K562 (cell line): ENCODE measurements around the gene CHST8. TPM values are rescaled to one million over a fixed set of nuclear protein-coding genes. Genes with fewer than 3 reads are reported as not detected.

Source experiments
- ATAC-seq: fragments of 200-7000 bp; cut with Tn5 transposase; 3 replicates; pipeline ENCODE4 v1.9.1; 2020; ENCODE audit warnings: moderate library complexity
- BruUV-seq: library from RNA; stranded (reverse); fragments of 400-500 nt; replicated peaks from 2 replicates; lab custom pipeline; 2021; lab: Mats Ljungman, UMichigan
- CTCF ChIA-PET: fragments of 300-600 bp; formaldehyde crosslinking; extraction: SDS; loops from one replicate; lab custom pipeline; 2021; ENCODE audit warnings: low intra/inter-chr PET ratio; lab: Yijun Ruan, JAX
- POLR2A ChIA-PET: fragments of 300-600, 350-650 bp; sonication (Branson Sonifier 250); formaldehyde crosslinking; extraction: SDS; loops from one replicate; lab custom pipeline; 2021; ENCODE audit warnings: antibody characterized with exemption, inconsistent platforms; lab: Yijun Ruan, JAX
- DNase-seq, 4 experiments: peaks; one replicate each; pipeline versions ENCODE4 v3.0.0 to v3.0.0-alpha.2; 2011 to 2018; ENCODE audit warnings: low spot score in 3 of 4, mixed read lengths in 3 of 4; ENCODE audit errors: extremely low read depth in 1 of 4
- FAIRE-seq: peaks from 2 replicates; lab custom pipeline; 2011; peaks lifted over from hg19 to GRCh38; lab: Jason Lieb, UNC
- H2AFZ ChIP-seq: 2 replicates; pipeline ENCODE4 v1.6.0; 2011; ENCODE audit warnings: low read depth, low read length, control low read depth, inconsistent platforms
- H3K27ac ChIP-seq: fragments of 200-600 bp; 3 replicates; pipeline ENCODE4 v1.8.0; 2011; ENCODE audit warnings: low read depth, mild to moderate bottlenecking, control low read depth, inconsistent platforms, low read length, moderate library complexity, mixed read lengths; ENCODE audit errors: extremely low read depth
- H3K27me3 ChIP-seq, 2 experiments: fragments of 300-600 bp in 1 of 2; 2 replicates in 1 of 2; 3 replicates in 1 of 2; pipeline versions ENCODE4 v1.6.0 to v1.8.0; 2011; ENCODE audit warnings: inconsistent platforms in 2 of 2, low read length in 2 of 2, mild to moderate bottlenecking in 1 of 2, mixed read lengths in 1 of 2, moderate library complexity in 1 of 2; ENCODE audit not compliant: control insufficient read depth in 2 of 2, insufficient read depth in 2 of 2
- H3K36me3 ChIP-seq: fragments of 300-600 bp; 3 replicates; pipeline ENCODE4 v1.8.0; 2011; ENCODE audit warnings: mild to moderate bottlenecking, low read length, inconsistent platforms; ENCODE audit not compliant: control insufficient read depth, insufficient read depth
- H3K4me1 ChIP-seq, 2 experiments: fragments of 200-600 bp in 1 of 2; replicated peaks in 1 of 2; 2 replicates in 1 of 2; 3 replicates in 1 of 2; pipeline versions ENCODE4 v1.5.1 to v1.8.0; 2011; ENCODE audit warnings: inconsistent platforms in 2 of 2, low read length in 2 of 2, mild to moderate bottlenecking in 1 of 2, mixed read lengths in 1 of 2, moderate library complexity in 1 of 2; ENCODE audit not compliant: control insufficient read depth in 2 of 2, insufficient read depth in 2 of 2
- H3K4me2 ChIP-seq: 2 replicates; pipeline ENCODE4 v1.6.1; 2011; ENCODE audit warnings: low read length, control low read depth, inconsistent platforms, mixed read lengths; ENCODE audit not compliant: insufficient read depth
- H3K4me3 ChIP-seq: fragments of 200-600 bp; sonication (generic), shearing (Covaris generic); 2 replicates; pipeline ENCODE4 v1.5.1; 2016; ENCODE audit warnings: control low read depth, inconsistent platforms
- H3K79me2 ChIP-seq: fragments of 200-600 bp; 3 replicates; pipeline ENCODE4 v1.8.0; 2011; ENCODE audit warnings: low read length, inconsistent platforms; ENCODE audit not compliant: control insufficient read depth, insufficient read depth
- H3K9ac ChIP-seq, 2 experiments: 2 replicates each; pipeline versions ENCODE4 v1.6.0 to v1.6.1; 2011; ENCODE audit warnings: low read depth in 2 of 2, low read length in 2 of 2, control low read depth in 1 of 2, inconsistent platforms in 1 of 2, mild to moderate bottlenecking in 1 of 2, mixed read lengths in 1 of 2; ENCODE audit not compliant: insufficient read depth in 1 of 2
- H3K9me1 ChIP-seq: one replicate; pipeline ENCODE4 v1.6.0; 2011; ENCODE audit warnings: inconsistent platforms, mild to moderate bottlenecking, low read length, moderate library complexity; ENCODE audit not compliant: control insufficient read depth, insufficient read depth
- H3K9me3 ChIP-seq: replicated peaks from 2 replicates; pipeline ENCODE4 v1.5.1; 2011; ENCODE audit warnings: low read depth, low read length, inconsistent platforms; ENCODE audit not compliant: control insufficient read depth, insufficient read depth
- H4K20me1 ChIP-seq: replicated peaks from 2 replicates; pipeline ENCODE4 v1.6.1; 2011; ENCODE audit warnings: low read length, inconsistent platforms, mixed read lengths; ENCODE audit not compliant: control insufficient read depth, insufficient read depth
- ATF7 ChIP-seq: fragments of 450-650 bp; IDR thresholded peaks from 2 replicates; pipeline ENCODE4 v1.7.1; 2014; ENCODE audit warnings: mild to moderate bottlenecking, moderate library complexity
- CBX3 ChIP-seq, 2 experiments: IDR thresholded peaks; 1 replicate in 1 of 2; 2 replicates in 1 of 2; pipeline ENCODE4 v1.6.1; 2012; ENCODE audit warnings: inconsistent platforms in 2 of 2, low read length in 2 of 2, borderline replicate concordance in 1 of 2, control low read depth in 1 of 2
- DEAF1 ChIP-seq: fragments of 450-650 bp; formaldehyde crosslinking; IDR thresholded peaks from 2 replicates; pipeline ENCODE4 v1.4.0; 2020; ENCODE audit warnings: mild to moderate bottlenecking, moderate library complexity
- ESRRA ChIP-seq: fragments of 450-650 bp; IDR thresholded peaks from 2 replicates; pipeline ENCODE4 v1.6.1; 2014; ENCODE audit warnings: low read depth, mild to moderate bottlenecking, moderate library complexity, borderline replicate concordance
- RAD21 ChIP-seq, 2 experiments: fragments of 250-450 bp in 1 of 2; fragments of 450-650 bp in 1 of 2; sonication (Bioruptor Pico) in 1 of 2; formaldehyde crosslinking in 1 of 2; IDR thresholded peaks in 1 of 2; conservative IDR thresholded peaks in 1 of 2; 2 replicates each; pipeline versions ENCODE4 v1.4.0 to v1.8.0; 2020 to 2022; ENCODE audit warnings: mild to moderate bottlenecking in 2 of 2, moderate library complexity in 1 of 2
- RBM34 ChIP-seq: fragments of 200-400 bp; formaldehyde crosslinking; IDR thresholded peaks from 2 replicates; pipeline ENCODE4 v1.6.1; 2018; ENCODE audit warnings: low read length, borderline replicate concordance; ENCODE audit not compliant: insufficient read depth
- TFAP4 ChIP-seq: sonication (generic); formaldehyde crosslinking; IDR thresholded peaks from 2 replicates; pipeline ENCODE4 v1.8.0; 2022; ENCODE audit warnings: missing genetic modification reagents, mild to moderate bottlenecking, moderate library complexity, borderline replicate concordance
- VEZF1 ChIP-seq: fragments of 200-800 bp; sonication (Bioruptor generic); IDR thresholded peaks from 2 replicates; pipeline ENCODE4 v1.6.1; 2017; ENCODE audit warnings: missing genetic modification characterization, missing compliant biosample characterization
- XRCC5 ChIP-seq: fragments of 200-400 bp; formaldehyde crosslinking; IDR thresholded peaks from 2 replicates; pipeline ENCODE4 v1.6.1; 2017; ENCODE audit warnings: low read depth, mild to moderate bottlenecking, low read length
- ZNF324 ChIP-seq: fragments of 250-450 bp; sonication (Bioruptor Pico); IDR thresholded peaks from 2 replicates; pipeline ENCODE4 v1.4.0; 2020; ENCODE audit warnings: mild to moderate bottlenecking
- ZNF384 ChIP-seq: IDR thresholded peaks from 2 replicates; pipeline ENCODE4 v1.6.1; 2012; ENCODE audit warnings: low read depth, low read length, improper control_type of control experiment
- WGBS: fragments of 100-300 bp; shearing (Covaris generic); methylation state at CpG from one replicate; pipeline ENCODE4 v1.1.6; 2016; ENCODE audit warnings: low coverage, mixed read lengths; ENCODE audit not compliant: insufficient coverage; ENCODE audit errors: missing lambda C conversion rate; 5-methylcytosine and 5-hydroxymethylcytosine counted together
- in situ Hi-C: fragments of 300-500 bp; cut with MboI; formaldehyde crosslinking; loops from 4 replicates; pipeline ENCODE4 v1.15.0; 2018; ENCODE audit warnings: inconsistent platforms, mixed read lengths
- intact Hi-C: fragments of 100-400 bp; cut with micrococcal nuclease; formaldehyde crosslinking; loops from 2 replicates; pipeline ENCODE4 v1.14.2; 2022
- polyA plus RNA-seq, 8 experiments: library from polyadenylated mRNA; depleted of rRNA in 4 of 8; stranded (reverse) in 5 of 8; unstranded in 3 of 8; fragments of >200 nt; fragmentation: Nextera tagmentation in 2 of 8; fragmentation: Illumina TruSeq in 1 of 8; extraction: Ambion mirVana in 2 of 8; extraction: Trizol in 1 of 8; gene quantifications; 2 replicates each; pipeline versions ENCODE4 v1.2.1 to v1.2.3, GENCODE V29; 2011 to 2014; ENCODE audit warnings: inconsistent platforms in 1 of 8, missing spikeins in 1 of 8
- total RNA-seq, 7 experiments: library from RNA; depleted of rRNA in 6 of 7; stranded (reverse); fragments of >200 nt in 6 of 7; fragmentation: Illumina TruSeq in 2 of 7; extraction: Trizol in 2 of 7; gene quantifications; 2 replicates each; pipeline versions ENCODE4 v1.2.1 to v1.2.3, GENCODE V29; 2011 to 2021; ENCODE audit warnings: low replicate concordance in 1 of 7

The CHST8 gene
- total and polyA plus RNA-seq, 9 of the 15 experiments (the other 6 are each of a cell fraction or from before 2014, with no cell fraction given): 0.11 TPM; not detected in 8

GRCh38 chr19:33778089-33778791 is 156.5 kb downstream of the CHST8 start:
- no peaks in the 10 kb centered on the region for H3K9me1 ChIP-seq
- no peaks in the 10 kb centered on the region for H3K36me3 ChIP-seq
- WGBS: 5% methylated on average over 34 of the region's 49 CpGs
- peaks cover 16 to 42% of the 10 kb centered on the region in 2 experiments; a peak in 4 of 5 replicates for H3K27me3 ChIP-seq
- H2AFZ ChIP-seq: no peak overlapping the region
- intact Hi-C loops: loop anchor here (1.0 to 10.0 kb wide), 3 partner anchors 53 to 369 kb away; no protein-coding TSS in a partner anchor
- H3K4me3 ChIP-seq: no peak overlapping the region
- no peak overlapping the region for H3K27ac ChIP-seq
- H3K9me3 ChIP-seq: no peaks in the 10 kb centered on the region
- H3K4me1 ChIP-seq: peaks cover 0 to 24% of the 10 kb centered on the region in 2 experiments; a peak in 2 of 5 replicates
- FAIRE-seq (peak; percentile 78), DNase-seq (peak; percentile 87 to 96 (median 94)), ATAC-seq (peak; percentile 97)
- CTCF ChIA-PET: interaction anchor here (0.5 to 3.8 kb wide), 24 partner anchors 10 to 1485 kb away, joined by 3 to 111 read pairs (median 4); no protein-coding TSS in a partner anchor
- POLR2A ChIA-PET: interaction anchor here (0.6 to 1.4 kb wide), 6 partner anchors 10 to 356 kb away, joined by 3 to 4 read pairs (median 3); no protein-coding TSS in a partner anchor
- H3K79me2 ChIP-seq: no peaks in the 10 kb centered on the region
- BruUV-seq: no TSS peak
- in situ Hi-C loops: no loop called here
- no peak overlapping the region for H3K9ac ChIP-seq
- peaks cover 20% of the 10 kb centered on the region for H4K20me1 ChIP-seq
- peak overlapping the region; percentile 14; the same call in 1 of the 2 replicates for H3K4me2 ChIP-seq
- TF ChIP-seq DEAF1 (CRISPR knock-in tag) (peak; percentile 98), XRCC5 (peak; percentile 94; the same call in 1 of the 2 replicates), TFAP4 (CRISPR knock-in tag) (peak; percentile 59; the same call in 1 of the 2 replicates), ESRRA (peak; percentile 70; the same call in 1 of the 2 replicates), VEZF1 (CRISPR knock-in tag) (peak; percentile 29; the same call in 1 of the 2 replicates), ZNF384 (0 out of 2 replicates have a peak, but pooled peaks have one; percentile 28), ATF7 (peak; percentile 56; the same call in 1 of the 2 replicates), RAD21 (CRISPR knock-in tag; conservative IDR thresholded peaks at IDR 0.05 in 1 of 2, IDR thresholded peaks at IDR 0.05 in 1 of 2) (peak; percentile 99 to 100), ZNF324 (no peak), CBX3 (IDR thresholded peaks at IDR 0.05; ENCODE audit: borderline replicate concordance in 1 of 2, low read length in 2 of 2) (0 out of 3 replicates have a peak, but pooled peaks of 1 of the 2 experiments have one; percentile 13), RBM34 (no peak)
